Suprapubic skin (tissue), 4 donors: ENCODE results near the gene ITPRIPL2.

Experiments
- POLR2A ChIP-seq, 2 donors: fragments of 450-650 bp; IDR thresholded peaks; one replicate each; pipeline ENCODE4 v1.6.1; 2017; ENCODE audit warnings: antibody characterized with exemption in 2 of 2, mild to moderate bottlenecking in 2 of 2, moderate library complexity in 2 of 2
- POLR2AphosphoS5 ChIP-seq, 3 donors: sonication (generic); formaldehyde crosslinking; IDR thresholded peaks; one replicate each; pipeline ENCODE4 v1.6.1; 2017; ENCODE audit warnings: antibody characterized with exemption in 3 of 3
- TF ChIP-seq, protein P1 (sequence below), 2 donors: fragments of 200-600 bp in 1 of 2; fragments of 450-650 bp in 1 of 2; sonication (generic) in 1 of 2; IDR thresholded peaks; one replicate each; pipeline ENCODE4 v1.5.1; 2016 to 2019; ENCODE audit warnings: antibody characterized with exemption in 2 of 2, mild to moderate bottlenecking in 1 of 2, moderate library complexity in 1 of 2

DNA sequence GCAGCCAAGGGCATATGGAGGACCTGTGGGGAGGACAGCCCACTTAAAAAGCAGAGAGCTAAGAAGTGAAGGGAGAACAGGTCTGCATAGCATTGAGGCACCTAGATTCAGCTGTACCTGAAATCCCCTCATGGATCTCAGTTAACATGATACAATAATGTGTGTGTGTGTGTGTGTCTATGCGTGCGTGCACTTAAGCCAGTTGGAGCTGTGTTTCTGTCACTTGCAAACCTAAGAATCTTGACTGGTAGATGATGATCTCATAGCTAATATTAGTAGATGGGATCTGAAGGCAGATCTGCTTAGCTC is 1.7 kb upstream of the ITPRIPL2 start:
- TF ChIP-seq POLR2A (IDR thresholded peaks at IDR 0.05) (no peak), POLR2AphosphoS5 (IDR thresholded peaks at IDR 0.05) (no peak)
- TF ChIP-seq, protein P1, sequence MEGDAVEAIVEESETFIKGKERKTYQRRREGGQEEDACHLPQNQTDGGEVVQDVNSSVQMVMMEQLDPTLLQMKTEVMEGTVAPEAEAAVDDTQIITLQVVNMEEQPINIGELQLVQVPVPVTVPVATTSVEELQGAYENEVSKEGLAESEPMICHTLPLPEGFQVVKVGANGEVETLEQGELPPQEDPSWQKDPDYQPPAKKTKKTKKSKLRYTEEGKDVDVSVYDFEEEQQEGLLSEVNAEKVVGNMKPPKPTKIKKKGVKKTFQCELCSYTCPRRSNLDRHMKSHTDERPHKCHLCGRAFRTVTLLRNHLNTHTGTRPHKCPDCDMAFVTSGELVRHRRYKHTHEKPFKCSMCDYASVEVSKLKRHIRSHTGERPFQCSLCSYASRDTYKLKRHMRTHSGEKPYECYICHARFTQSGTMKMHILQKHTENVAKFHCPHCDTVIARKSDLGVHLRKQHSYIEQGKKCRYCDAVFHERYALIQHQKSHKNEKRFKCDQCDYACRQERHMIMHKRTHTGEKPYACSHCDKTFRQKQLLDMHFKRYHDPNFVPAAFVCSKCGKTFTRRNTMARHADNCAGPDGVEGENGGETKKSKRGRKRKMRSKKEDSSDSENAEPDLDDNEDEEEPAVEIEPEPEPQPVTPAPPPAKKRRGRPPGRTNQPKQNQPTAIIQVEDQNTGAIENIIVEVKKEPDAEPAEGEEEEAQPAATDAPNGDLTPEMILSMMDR (IDR thresholded peaks at IDR 0.05): no peak
